OCI-M1 (cell line): ENCODE results near the gene OTOP3.
"Not testable (repeated sequence)": the region's sequence is repeated elsewhere in the genome, so short reads cannot be mapped to it uniquely, and the experiment has no call there.

ENCODE experiments used
- DNase-seq: peaks from one replicate; lab custom pipeline; 2025; lab: John Stamatoyannopoulos, UW

OTOP3 gene, protein sequence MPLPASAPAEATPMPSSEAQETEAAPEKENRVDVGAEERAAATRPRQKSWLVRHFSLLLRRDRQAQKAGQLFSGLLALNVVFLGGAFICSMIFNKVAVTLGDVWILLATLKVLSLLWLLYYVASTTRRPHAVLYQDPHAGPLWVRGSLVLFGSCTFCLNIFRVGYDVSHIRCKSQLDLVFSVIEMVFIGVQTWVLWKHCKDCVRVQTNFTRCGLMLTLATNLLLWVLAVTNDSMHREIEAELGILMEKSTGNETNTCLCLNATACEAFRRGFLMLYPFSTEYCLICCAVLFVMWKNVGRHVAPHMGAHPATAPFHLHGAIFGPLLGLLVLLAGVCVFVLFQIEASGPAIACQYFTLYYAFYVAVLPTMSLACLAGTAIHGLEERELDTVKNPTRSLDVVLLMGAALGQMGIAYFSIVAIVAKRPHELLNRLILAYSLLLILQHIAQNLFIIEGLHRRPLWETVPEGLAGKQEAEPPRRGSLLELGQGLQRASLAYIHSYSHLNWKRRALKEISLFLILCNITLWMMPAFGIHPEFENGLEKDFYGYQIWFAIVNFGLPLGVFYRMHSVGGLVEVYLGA

DNA sequence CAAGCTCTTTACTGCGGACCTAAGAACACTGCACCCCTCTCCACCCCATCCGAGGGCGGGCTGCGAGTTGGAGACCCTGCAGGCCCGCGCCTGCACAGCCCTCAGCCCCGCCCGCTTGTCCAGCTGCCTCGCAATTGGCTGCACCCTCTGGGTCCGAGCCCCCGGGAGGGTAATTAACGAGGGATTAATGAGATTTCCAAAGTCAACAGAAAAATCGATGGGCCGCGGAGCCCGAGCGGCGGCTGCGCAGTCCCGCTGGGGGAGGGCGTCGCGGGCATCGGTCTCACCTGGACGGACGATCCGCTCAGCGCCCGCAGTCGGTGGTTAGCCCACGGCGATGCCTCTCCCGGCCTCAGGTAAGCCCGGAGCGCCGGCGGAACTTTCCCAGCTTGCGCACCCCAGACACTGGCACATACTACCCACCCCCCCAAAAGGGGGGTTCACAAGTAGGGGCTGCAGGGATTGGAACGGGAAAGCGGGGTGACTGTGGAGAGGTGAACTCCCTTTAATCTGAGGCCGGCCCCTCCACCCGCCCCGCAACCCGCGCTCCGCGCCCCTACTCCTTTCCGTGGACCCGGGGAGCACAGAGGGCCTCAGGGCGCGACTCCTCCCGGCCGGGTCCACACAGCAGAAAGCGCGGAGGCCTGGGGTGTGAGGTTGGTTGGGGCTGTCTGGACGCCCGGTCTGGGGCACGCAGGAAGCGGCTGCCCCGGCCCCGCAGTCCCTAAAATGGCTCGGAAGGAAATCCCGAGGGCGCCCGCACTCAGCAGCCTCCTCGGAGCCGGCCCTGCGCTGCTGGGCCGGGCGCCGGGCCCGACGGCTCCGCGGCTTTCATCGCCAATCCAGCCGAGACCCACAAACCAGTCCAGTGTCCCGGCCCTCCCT lies at the start of gene OTOP3:
Gene OTOP3 (plus strand): TSS at position 314 of the 885 bp plus-strand sequence. CDS start 24 bp downstream, at position 338.
- no peak for DNase-seq

DNA sequence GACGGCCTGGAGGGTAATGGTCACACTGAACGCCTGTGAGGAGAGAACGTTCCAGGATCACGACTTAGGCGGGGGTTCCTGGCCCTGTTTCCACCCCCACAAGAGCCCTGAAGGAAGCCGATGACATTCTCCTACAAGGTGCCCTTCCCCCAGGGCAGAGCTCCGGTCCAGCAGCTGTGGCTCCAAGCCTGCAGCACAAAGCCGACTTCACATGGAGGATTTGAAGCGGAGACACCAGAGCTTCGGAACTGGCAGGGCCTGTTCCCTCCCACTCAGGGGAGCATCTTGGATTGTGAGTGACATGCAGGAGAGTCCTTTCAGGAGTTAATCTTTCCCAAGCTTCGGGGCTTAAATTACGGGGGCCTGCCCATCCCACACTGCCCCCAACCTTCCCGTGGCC lies 47.2 kb upstream of the OTOP3 start:
- DNase-seq, result no peak

DNA sequence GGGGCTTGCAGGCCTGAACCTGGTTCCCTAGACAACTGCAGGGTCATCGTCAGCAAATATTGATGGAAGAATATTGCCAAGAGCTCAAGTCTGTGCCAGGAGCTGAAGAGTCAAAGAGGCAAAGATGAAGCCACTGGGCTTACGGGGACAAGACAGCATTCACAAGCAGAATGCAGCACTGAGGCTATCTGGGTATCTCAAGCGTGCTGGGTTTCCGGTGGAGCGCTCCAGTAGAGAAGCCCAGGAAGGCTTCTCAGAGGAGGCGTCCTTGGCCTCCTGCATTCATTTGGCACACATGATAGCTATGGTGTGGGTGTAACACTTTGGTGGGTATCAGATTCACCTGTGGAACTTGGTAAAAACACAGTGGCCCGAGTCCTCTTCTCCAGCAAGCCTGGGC lies 45.1 kb upstream of the OTOP3 start:
- DNase-seq, result no peak

DNA sequence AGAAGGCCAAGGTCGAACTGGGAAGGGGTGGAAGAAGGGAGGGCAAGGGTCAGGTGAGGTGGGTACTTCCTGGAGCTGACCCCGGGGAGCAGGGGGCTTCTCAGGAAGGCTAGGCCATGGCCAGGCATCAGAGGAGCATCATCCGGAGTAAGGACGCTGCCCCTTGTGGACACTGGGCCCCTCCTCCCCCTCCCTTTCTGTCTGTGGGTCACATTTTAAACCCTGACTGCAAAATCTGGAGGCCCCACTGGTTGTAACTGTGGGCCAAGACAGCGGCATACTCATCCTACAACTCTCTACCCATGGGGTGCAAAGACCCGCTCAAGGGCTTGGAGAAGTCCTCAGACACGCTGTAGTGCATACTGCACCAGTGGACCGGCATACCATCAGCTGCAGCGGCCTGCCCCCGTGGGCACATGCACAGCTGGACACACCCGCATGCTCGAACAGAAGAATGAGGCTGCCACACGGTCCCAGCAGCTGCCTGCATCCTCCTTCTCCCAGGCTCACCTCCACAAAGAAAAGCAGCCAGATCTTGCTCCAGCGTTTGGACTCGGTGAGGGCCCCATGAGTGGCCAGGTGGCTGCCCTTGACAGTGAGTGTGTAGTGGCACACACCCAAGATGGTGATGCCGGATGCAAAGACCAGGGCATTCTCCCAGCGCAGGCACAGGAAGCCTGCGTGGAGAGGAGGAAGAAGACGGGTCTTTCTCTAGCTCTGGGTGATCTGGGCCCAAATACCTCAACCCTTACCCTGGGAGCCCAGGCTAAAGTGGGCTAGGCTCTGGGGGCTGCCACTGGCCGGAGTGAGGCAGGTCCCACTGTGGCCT lies 43.5 kb upstream of the OTOP3 start:
- no peak for DNase-seq

DNA sequence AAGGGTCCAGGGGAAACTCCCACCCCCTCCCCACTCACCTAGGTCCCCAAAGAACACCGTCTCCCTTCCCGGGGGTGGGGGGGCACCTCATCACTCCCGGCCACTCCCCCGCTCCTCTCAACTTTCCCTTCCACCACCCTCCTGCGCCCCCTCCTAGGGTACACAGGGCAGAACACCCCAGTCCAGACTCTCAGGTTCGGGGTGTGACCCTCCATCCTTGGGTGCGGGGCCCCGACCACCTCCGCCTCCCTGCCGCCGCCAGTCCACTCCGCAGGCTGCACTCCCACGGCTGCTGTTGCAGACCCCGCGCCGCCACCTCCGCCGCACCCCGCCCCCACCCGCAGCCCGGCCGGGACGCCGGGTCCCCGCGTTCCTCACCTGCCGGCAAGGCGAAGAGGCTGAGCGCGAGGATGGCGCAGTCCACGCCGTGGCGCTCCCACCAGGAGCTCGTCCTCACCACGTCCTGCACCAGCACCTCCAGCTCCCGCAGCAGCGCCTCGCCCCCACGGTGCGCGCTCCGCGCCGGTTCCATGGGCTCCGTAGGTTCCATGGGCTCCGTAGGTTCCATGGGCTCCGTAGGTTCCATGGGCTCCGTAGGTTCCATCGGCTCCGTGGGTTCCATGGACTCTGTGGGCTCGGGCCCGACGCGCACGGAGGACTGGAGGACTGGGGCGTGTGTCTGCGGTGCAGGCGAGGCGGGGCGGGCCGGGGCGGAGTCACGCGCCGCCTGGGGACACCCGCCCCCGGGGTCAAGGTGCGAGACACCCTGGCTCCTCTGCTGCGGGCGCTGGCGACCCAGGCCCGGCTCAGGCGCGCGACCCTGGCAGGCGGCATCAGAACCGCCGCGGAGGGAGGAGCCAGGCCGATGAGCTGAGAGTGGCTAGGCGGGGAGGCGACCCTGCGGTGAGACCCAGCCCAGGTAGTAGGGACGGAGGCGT lies 42.5 kb upstream of the OTOP3 start, which contains the start of gene FADS6:
Gene FADS6 (minus strand): TSS at position 660 of the 938 bp plus-strand sequence. CDS start 38 bp downstream, at position 622.
- no peak for DNase-seq

DNA sequence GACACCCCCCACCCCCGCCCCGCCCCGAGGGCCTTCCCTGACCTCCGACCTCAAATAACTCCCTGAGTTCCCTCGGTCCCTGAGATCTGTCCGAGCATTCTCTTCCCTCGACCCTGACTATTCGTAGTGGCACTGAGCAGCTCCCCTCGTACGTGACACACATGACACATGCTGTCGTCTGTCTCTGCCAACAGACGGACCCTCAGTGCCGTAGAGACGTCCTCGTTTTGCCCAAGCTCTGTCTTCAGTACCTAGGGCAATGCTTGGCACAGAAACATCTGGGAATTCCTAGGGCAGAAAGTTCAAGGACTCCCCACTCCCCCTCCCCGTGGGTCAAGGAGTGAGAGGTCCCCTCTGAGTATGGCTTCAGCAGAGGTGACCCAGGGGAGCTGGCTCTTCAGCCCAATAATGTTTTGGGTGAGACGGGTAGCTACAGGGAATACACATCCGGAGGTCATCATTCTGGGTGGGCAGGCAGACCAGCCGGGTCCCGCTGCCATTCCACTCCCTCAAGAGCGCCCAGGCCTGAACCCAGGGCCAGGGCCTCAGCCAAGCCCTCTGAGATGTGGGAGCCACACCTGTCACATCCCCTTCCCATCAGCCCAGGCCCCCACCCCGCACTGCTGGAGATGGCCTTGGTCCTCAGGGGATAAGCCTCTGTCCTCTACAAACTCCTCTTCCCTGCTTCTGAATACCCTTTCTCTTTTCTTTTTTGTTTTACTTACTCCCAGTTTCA lies 41.6 kb upstream of the OTOP3 start:
- no peak for DNase-seq

DNA sequence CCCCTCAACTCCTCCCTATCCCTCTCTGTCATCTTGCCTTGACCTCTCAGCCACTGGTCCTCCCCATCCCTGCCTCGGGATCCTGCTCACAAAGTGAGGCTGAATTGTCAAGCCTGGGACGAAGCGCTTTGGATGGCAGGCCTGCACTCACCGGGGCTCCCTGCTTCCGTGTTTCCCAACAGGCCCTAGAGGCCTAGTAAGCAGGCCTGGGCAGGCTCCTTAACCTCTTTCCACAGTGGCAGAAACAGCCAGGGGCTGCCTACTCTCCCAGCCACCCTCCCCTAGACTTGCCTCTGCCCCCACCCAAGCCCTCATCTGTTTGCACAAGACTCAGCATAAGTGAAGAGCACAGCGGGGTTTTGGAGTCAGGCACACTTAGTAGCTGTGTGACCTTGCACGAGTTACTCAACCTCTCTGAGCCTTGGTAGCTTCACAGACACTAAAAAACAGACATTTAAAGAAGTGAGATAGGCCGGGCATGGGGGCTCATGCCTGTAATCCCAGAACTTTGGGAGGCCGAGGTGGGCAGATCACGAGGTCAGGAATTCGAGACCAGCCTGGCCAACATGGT lies 37.2 kb upstream of the OTOP3 start:
- no peak for DNase-seq

DNA sequence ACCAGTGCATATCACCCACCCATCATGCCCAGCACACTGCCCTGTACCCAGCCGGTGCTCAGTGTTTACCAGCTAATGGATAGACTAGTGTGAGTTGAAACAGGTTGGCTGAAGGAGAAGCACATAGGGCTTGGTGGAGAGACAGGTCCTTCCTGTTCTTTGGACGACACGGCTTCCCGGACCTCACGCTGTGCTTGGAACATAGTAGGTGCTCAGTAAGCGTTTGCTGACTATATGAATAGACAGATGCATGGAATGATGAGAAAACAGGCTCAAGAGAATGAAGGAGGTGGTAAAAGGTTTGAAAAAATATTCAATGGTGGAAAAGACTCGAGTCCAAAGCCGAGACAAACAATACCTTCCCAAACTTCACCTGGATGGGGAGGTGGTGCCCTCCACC lies 35.5 kb upstream of the OTOP3 start:
- DNase-seq, result no peak

DNA sequence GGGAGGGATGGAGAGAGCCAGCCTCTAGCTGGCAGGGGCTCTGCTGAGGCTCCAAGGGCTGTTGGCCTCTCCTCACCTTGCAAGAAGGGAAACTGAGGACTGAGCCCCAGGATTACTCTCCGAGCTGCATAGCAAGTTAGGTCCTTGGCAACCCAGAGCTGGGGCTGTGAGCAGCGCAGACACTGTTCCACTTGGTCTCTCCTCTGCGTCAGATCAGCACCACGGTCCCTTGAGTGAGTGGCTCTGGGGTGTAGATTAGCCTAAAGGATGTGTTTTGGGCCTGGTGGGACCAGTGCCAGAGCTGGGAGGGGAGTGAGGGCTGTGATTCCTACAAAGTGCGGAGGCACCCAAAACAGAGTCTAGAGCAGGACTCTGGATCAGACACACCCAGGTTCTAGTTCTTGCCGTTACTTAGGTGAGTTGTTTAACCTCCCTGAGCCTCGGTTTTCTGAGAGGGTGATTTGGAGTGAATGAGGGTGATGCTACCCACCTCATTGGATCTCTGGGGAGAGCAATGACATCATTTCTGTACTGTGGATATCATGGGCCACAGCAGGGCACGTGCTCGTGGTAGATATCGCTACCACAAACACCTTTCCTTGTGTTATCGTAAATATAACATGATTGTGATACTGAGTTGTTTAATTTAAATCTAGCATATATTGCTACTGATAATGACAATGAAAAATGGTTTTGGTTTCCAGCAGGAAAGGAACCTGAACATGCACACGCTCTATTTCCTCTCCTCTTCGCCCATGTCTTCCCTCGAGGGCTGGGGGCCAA lies 34.2 kb upstream of the OTOP3 start:
- no peak for DNase-seq

DNA sequence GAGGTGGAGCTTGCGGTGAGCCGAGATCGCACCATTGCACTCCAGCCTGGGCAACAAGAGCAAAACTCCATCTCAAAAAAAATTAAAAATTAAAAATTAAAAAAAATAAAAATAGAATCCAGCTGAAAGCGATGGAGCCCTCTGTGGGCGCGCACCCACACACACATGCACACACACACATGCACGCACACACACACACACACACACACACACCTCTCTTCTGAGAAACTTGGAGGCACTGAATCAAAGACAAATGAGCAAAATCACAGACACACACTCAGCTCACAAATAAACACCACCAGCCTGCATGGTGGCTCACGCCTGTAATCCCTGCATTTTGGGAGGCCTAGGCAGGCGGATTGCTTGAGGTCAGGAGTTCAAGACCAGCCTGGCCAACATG lies 32.7 kb upstream of the OTOP3 start:
- DNase-seq, result no peak

DNA sequence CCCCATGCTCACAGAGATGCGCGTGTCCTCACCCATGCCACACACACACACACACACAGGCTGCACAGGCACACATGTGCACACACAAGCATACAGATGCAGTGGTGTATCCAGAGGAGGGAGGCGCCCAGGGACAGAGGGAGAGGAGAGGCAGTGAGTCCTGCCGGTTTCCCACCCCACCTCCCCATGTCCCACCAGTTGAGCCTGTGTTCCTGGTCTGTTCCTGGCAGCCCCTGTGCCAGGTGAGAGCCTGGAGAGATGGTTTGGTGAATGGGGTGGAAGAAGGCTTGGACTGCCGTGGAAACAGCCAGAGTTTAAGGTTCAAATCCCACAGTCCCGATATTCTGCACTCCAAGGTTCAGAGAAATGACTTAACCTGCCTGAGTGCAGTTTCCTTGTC lies 32.0 kb upstream of the OTOP3 start:
- no peak for DNase-seq

DNA sequence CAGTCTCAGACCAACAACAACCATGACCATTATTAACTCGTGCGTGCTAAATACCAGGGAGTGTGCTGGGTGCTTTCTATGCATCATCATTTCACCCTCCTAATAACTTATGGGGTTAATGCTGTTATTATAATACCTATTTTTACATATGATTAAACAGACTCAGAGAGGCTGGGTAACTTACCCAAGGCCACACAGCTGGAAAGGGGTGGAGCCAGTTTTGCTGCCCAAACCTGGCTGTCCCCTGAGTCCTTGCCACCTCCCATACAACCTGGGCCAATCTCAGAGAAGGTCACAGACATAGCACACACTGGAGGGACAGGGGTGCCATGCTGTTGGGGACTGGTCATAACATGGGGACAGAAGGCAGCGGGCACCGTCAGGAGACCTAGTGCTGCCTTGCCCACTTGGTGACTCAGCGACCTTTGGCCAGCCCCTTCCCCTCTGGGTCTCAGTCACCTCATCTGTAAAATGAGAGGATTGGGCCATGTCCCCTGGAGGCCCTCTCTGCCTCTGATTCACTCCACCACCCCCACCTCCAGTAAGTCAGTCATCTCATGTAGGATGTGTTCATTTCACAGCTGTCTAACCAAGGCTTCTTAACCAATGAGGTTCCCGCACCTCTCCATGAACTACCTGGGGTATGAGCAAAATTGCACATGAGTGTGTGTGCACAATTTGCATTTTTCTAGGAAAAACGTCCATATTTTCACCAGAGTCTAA lies 30.9 kb upstream of the OTOP3 start:
- no peak for DNase-seq

DNA sequence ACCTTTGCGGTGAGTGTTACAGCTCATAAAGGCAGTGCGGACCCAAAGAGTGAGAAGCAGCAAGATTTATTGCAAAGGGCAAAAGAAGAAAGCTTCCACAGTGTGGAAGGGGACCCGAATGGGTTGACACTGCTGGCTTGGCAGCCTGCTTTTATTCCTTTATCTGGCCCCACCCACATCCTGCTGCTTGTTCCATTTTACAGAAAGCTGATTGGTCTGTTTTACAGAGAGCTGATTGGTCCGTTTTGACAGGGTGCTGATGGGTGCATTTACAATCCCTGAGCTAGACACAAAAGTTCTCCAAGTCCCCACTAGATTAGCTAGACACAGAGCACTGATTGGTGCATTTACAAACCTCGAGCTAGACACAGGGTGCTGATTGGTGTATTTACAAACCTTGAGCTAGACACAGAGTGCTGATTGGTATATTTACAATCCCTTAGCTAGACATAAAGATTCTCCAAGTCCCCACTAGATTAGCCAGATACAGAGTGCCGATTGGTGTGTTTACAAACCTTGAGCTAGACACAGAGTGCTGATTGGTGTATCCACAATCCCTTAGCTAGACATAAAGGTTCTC lies 29.4 kb upstream of the OTOP3 start:
- DNase-seq, result not testable (repeated sequence)

DNA sequence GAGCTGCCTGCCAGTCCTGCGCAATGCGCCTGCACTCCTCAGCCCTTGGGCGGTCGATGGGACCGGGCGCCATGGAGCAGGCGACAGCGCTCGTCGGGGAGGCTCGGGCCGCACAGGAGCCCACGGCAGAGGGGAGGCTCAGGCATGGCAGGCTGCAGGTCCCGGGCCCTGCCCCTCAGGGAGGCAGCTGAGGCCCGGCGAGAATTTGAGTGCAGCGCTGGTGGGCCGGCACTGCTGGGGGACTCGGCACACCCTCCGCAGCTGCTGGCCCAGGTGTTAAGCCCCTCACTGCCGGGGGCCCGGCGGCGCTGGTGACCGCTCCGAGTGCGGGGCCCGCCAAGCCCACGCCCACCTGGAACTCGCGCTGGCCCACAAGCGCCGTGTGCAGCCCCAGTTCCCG lies 28.7 kb upstream of the OTOP3 start:
- DNase-seq, result no peak

DNA sequence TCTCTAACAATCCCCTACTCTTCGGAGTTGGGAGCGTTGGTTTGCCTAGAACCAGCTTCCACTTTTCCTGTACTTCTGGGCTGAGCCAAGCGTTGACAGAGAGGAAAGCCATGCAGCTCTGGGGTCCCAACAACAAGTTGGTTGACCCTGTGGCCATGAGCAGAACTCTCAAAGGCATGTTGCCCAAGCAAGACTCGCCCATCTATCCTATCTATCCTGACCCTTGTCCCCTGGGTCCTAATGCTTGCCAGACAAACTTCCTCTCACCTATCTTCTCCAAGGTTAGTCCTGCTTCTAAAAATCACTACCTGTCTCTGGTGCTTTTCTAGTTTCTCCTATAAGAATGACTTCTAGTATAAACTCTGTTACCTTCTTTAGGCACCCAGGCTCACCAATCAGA lies 26.6 kb upstream of the OTOP3 start:
- not testable (repeated sequence) for DNase-seq

DNA sequence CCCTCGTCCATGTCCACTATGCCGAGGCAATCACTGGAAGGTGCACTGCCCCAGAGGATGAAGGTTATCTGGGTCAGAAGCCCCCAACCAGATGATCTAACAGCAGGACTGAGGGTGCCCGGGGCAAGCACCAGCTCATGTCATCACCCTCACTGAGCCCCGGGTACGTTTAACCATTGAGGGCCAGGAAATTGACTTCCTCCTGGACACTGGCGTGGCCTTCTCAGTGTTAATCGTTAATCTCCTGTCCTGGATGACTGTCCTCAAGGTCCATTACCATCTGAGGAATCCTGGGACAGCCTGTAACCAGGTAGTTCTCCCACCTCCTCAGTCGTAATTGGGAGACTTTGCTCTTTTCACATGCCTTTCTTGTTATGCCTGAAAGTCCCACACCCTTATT lies 24.3 kb upstream of the OTOP3 start:
- not testable (repeated sequence) for DNase-seq

DNA sequence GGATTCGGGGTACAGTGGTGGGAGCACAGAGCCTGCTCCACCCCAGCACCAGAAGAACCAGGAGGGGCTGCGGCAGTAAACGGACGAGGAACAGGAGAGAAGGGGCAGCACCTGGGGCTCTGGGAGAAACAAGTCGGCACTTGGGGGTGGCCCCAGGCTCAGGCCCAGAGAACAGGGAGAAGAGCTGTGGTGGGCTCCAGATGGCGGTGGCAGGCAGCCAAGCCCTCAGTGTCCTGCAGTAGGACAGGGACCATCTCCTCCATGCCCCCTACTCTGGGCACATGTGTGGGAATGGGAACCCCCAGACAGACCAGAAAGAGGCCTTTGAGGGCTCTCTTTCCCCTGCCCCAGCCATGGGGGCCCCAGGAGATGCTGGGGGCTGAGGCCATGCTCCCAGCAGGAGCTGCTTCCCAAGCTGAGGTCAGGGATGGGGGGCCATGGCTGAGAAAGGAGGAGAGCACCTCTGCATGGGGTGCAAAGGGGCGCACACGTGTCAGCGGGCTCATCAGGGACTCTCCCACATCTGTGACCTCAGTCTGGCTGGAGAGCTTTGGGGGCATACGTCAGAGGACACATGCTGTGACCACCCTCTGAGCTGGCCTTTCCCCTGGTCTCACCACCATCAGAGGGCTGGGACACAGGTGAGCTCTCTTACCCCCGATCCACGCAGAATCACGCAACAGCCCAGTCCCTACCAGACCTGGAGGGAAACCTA lies 19.4 kb upstream of the OTOP3 start:
- DNase-seq, result no peak
